MM.1S (cell line): ENCODE data around the gene FMN1.

ENCODE experiments used
- DNase-seq: peaks from one replicate; pipeline ENCODE4 v3.0.0-alpha.2; 2015
- H2AFZ ChIP-seq: fragments of 300-600 bp; sonication (generic); 2 replicates; pipeline ENCODE4 v1.6.0; 2016; ENCODE audit warnings: antibody characterized with exemption, low read length
- H3F3A ChIP-seq: fragments of 300-600 bp; sonication (generic); 2 replicates; pipeline ENCODE4 v1.6.1; 2016; ENCODE audit warnings: mild to moderate bottlenecking, antibody characterized with exemption, low read length, moderate library complexity, mixed read lengths; ENCODE audit not compliant: insufficient read depth
- H3K27ac ChIP-seq: fragments of 300-600 bp; sonication (generic); 2 replicates; pipeline ENCODE4 v1.5.1; 2016; ENCODE audit warnings: mild to moderate bottlenecking, low read length
- H3K27me3 ChIP-seq: fragments of 300-600 bp; sonication (generic); replicated peaks from 2 replicates; pipeline ENCODE4 v1.6.0; 2016; ENCODE audit warnings: low read length; ENCODE audit not compliant: insufficient read depth
- H3K36me3 ChIP-seq: fragments of 300-600 bp; sonication (generic); replicated peaks from 2 replicates; pipeline ENCODE4 v1.6.1; 2016; ENCODE audit warnings: mild to moderate bottlenecking, low read length, mixed read lengths; ENCODE audit not compliant: insufficient read depth
- H3K4me1 ChIP-seq: fragments of 300-600 bp; sonication (generic); 2 replicates; pipeline ENCODE4 v1.6.1; 2016; ENCODE audit warnings: low read length, mixed read lengths
- H3K4me2 ChIP-seq: fragments of 300-600 bp; sonication (generic); 2 replicates; pipeline ENCODE4 v1.6.0; 2016; ENCODE audit warnings: low read depth, low read length
- H3K4me3 ChIP-seq: fragments of 300-600 bp; sonication (generic); 2 replicates; pipeline ENCODE4 v1.5.1; 2016; ENCODE audit warnings: low read length, mixed read lengths
- H3K79me2 ChIP-seq: fragments of 300-600 bp; sonication (generic); 2 replicates; pipeline ENCODE4 v1.6.1; 2016; ENCODE audit warnings: mixed run types, low read length, mixed read lengths
- H3K9ac ChIP-seq: fragments of 300-600 bp; sonication (generic); 2 replicates; pipeline ENCODE4 v1.6.1; 2016; ENCODE audit warnings: low read length, mixed read lengths
- H3K9me2 ChIP-seq: fragments of 300-600 bp; sonication (generic); replicated peaks from 2 replicates; pipeline ENCODE4 v1.6.1; 2016; ENCODE audit warnings: mild to moderate bottlenecking, low read length, mixed read lengths; ENCODE audit not compliant: insufficient read depth
- H3K9me3 ChIP-seq: fragments of 300-600 bp; sonication (generic); replicated peaks from 2 replicates; pipeline ENCODE4 v1.6.1; 2016; ENCODE audit warnings: mild to moderate bottlenecking, low read length, mixed read lengths; ENCODE audit not compliant: insufficient read depth
- H4K20me1 ChIP-seq: fragments of 300-600 bp; sonication (generic); 2 replicates; pipeline ENCODE4 v1.6.1; 2016; ENCODE audit warnings: mild to moderate bottlenecking, low read length, moderate library complexity, mixed read lengths; ENCODE audit not compliant: insufficient read depth
- EZH2 ChIP-seq: fragments of 300-600 bp; sonication (generic); optimal IDR thresholded peaks from 2 replicates; pipeline ENCODE3; 2017; ENCODE audit warnings: low read depth, mild to moderate bottlenecking, antibody characterized with exemption, low read length, mixed read lengths
- EZH2phosphoT487 ChIP-seq: fragments of 300-600 bp; sonication (generic); IDR thresholded peaks from 2 replicates; pipeline ENCODE4 v1.6.1; 2018; ENCODE audit warnings: antibody characterized with exemption, low read length
- TF ChIP-seq, protein P1 (sequence below): fragments of 300-600 bp; sonication (generic); IDR thresholded peaks from 2 replicates; pipeline ENCODE4 v1.5.1; 2016; ENCODE audit warnings: antibody characterized with exemption, low read length, mixed read lengths

The FMN1 gene

DNA sequence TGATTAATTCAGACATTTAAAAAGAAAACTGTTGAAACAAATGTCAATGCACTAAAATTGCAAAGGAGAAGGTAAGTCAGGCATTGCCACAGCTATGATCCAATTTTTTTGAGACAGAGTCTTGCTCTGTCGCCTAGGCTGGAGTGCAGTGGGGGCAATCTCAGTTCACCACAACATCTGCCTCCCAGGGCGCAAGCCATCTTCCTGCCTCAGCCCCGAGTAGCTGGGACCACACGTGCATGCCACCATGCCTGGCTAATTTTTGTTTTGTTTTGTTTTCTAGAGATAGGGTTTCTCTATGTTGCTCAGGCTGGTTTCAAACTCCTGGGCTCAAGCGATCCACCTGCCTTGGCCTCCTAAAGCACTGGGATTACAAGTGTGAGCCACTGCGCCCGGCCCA is 117.6 kb downstream of the FMN1 start:
- no peaks in the 10 kb centered on the region for H4K20me1 ChIP-seq
- H3K79me2 ChIP-seq: no peaks in the 10 kb centered on the region
- H3K4me2 ChIP-seq: 0 out of 2 replicates have a peak overlapping the region, but pooled peaks have one; percentile 0
- no peaks in the 10 kb centered on the region for H3K36me3 ChIP-seq
- H3K9ac ChIP-seq: no peak overlapping the region
- 0 out of 2 replicates have a peak, but pooled peaks cover 3% of the 10 kb centered on the region for H3K4me1 ChIP-seq
- H2AFZ ChIP-seq: 0 out of 2 replicates have a peak overlapping the region, but pooled peaks have one; percentile 15
- no peak overlapping the region for H3K4me3 ChIP-seq
- no peaks in the 10 kb centered on the region for H3K9me3 ChIP-seq
- no peak overlapping the region for H3K27ac ChIP-seq
- H3K27me3 ChIP-seq: no peaks in the 10 kb centered on the region
- no peaks in the 10 kb centered on the region; the same call in 1 of the 2 replicates for H3F3A ChIP-seq
- peak; percentile 60 for DNase-seq
- TF ChIP-seq EZH2phosphoT487 (no peak), EZH2 (no peak)
- TF ChIP-seq, protein P1, sequence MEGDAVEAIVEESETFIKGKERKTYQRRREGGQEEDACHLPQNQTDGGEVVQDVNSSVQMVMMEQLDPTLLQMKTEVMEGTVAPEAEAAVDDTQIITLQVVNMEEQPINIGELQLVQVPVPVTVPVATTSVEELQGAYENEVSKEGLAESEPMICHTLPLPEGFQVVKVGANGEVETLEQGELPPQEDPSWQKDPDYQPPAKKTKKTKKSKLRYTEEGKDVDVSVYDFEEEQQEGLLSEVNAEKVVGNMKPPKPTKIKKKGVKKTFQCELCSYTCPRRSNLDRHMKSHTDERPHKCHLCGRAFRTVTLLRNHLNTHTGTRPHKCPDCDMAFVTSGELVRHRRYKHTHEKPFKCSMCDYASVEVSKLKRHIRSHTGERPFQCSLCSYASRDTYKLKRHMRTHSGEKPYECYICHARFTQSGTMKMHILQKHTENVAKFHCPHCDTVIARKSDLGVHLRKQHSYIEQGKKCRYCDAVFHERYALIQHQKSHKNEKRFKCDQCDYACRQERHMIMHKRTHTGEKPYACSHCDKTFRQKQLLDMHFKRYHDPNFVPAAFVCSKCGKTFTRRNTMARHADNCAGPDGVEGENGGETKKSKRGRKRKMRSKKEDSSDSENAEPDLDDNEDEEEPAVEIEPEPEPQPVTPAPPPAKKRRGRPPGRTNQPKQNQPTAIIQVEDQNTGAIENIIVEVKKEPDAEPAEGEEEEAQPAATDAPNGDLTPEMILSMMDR: no peak
- H3K9me2 ChIP-seq: no peaks in the 10 kb centered on the region

GRCh38 chr15:33074942-33075341 is 119.6 kb downstream of the FMN1 start:
- H3F3A ChIP-seq: no peaks in the 10 kb centered on the region; the same call in 1 of the 2 replicates
- peak; percentile 56 for DNase-seq
- no peak overlapping the region for H3K9ac ChIP-seq
- H3K79me2 ChIP-seq: no peaks in the 10 kb centered on the region
- H3K9me3 ChIP-seq: no peaks in the 10 kb centered on the region
- no peaks in the 10 kb centered on the region for H3K9me2 ChIP-seq
- no peak overlapping the region for H3K4me2 ChIP-seq
- no peak for TF ChIP-seq EZH2
- TF ChIP-seq, protein P1: peak; percentile 50
- no peak overlapping the region for H3K4me3 ChIP-seq
- no peak overlapping the region for H3K27ac ChIP-seq
- 0 out of 2 replicates have a peak, but pooled peaks cover 3% of the 10 kb centered on the region for H3K4me1 ChIP-seq
- H2AFZ ChIP-seq: no peak overlapping the region
- H3K36me3 ChIP-seq: no peaks in the 10 kb centered on the region
- H4K20me1 ChIP-seq: no peaks in the 10 kb centered on the region
- no peaks in the 10 kb centered on the region for H3K27me3 ChIP-seq

DNA sequence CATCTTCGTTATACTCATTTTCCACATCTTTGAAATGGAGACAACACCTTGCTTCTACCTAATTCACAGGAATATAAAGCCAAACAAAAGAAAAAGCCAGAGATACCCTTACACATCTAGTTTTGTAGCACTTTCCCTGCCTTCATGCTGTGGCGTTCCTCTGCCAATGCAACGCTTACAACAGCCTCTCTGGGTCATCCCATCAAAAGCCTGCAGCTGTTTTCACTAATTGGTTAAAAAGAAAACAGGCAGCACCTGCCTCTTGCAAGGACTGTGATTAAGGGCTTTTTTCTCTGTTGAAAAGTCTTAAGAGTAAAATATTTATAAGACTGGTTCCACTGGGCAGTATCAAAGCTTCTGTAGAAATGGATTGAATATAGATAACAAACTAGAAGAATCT is 120.3 kb downstream of the FMN1 start:
- H3K79me2 ChIP-seq: no peaks in the 10 kb centered on the region
- no peak overlapping the region for H3K4me3 ChIP-seq
- H3K27me3 ChIP-seq: no peaks in the 10 kb centered on the region
- H3K4me2 ChIP-seq: no peak overlapping the region
- H3K9me3 ChIP-seq: no peaks in the 10 kb centered on the region
- H3K4me1 ChIP-seq: peaks cover 6% of the 10 kb centered on the region
- no peaks in the 10 kb centered on the region for H3K36me3 ChIP-seq
- H4K20me1 ChIP-seq: no peaks in the 10 kb centered on the region
- peaks cover 3% of the 10 kb centered on the region for H3F3A ChIP-seq
- no peak for DNase-seq
- TF ChIP-seq, protein P1: no peak
- TF ChIP-seq EZH2phosphoT487 (no peak), EZH2 (no peak)
- H3K9me2 ChIP-seq: no peaks in the 10 kb centered on the region
- H3K27ac ChIP-seq: no peak overlapping the region
- H2AFZ ChIP-seq: no peak overlapping the region
- no peak overlapping the region for H3K9ac ChIP-seq
